Spleen (tissue), 11 donors: ENCODE measurements around the gene ZSCAN9. TPM values are rescaled to one million over a fixed set of nuclear protein-coding genes. Genes with fewer than 3 reads are reported as not detected.

Source experiments
- DNase-seq: peaks from one replicate; pipeline ENCODE4 v3.0.0-alpha.2; 2020
- H3K27ac ChIP-seq, 8 donors: fragments of 200-600 bp; sonication (generic) in 7 of 8; 1 replicate in 4 of 8; 2 replicates in 4 of 8; pipeline versions ENCODE4 v1.5.0 to v1.8.0; 2016 to 2021; ENCODE audit warnings: inconsistent platforms in 4 of 8, mild to moderate bottlenecking in 4 of 8, moderate library complexity in 1 of 8
- H3K27me3 ChIP-seq, 7 donors: fragments of 200-600 bp; sonication (generic) in 6 of 7; replicated peaks in 1 of 7; 1 replicate in 4 of 7; 2 replicates in 3 of 7; pipeline versions ENCODE4 v1.5.0 to v1.8.0; 2016 to 2021; ENCODE audit warnings: inconsistent platforms in 3 of 7, mild to moderate bottlenecking in 1 of 7
- H3K36me3 ChIP-seq, 6 donors: fragments of 200-600 bp; sonication (generic) in 5 of 6; 1 replicate in 4 of 6; 2 replicates in 2 of 6; pipeline versions ENCODE4 v1.5.0 to v1.8.0; 2016 to 2021; ENCODE audit warnings: inconsistent platforms in 2 of 6
- H3K4me1 ChIP-seq, 6 donors: fragments of 200-600 bp; sonication (generic) in 5 of 6; 1 replicate in 3 of 6; 2 replicates in 3 of 6; pipeline versions ENCODE4 v1.5.0 to v1.8.0; 2016 to 2021; ENCODE audit warnings: inconsistent platforms in 3 of 6
- H3K4me3 ChIP-seq, 8 donors: fragments of 200-600 bp; sonication (generic) in 7 of 8; 1 replicate in 4 of 8; 2 replicates in 4 of 8; pipeline versions ENCODE4 v1.5.0 to v1.8.0; 2016 to 2021; ENCODE audit warnings: inconsistent platforms in 4 of 8, mild to moderate bottlenecking in 4 of 8, moderate library complexity in 2 of 8
- H3K9me3 ChIP-seq, 8 donors: fragments of 200-600 bp; sonication (generic) in 7 of 8; 1 replicate in 4 of 8; 2 replicates in 4 of 8; pipeline versions ENCODE4 v1.5.0 to v1.8.0; 2016 to 2021; ENCODE audit warnings: inconsistent platforms in 4 of 8
- POLR2A ChIP-seq, 3 donors: fragments of 450-650 bp; IDR thresholded peaks; one replicate each; pipeline ENCODE4 v1.5.1; 2017; ENCODE audit warnings: antibody characterized with exemption in 3 of 3, mild to moderate bottlenecking in 1 of 3
- POLR2AphosphoS5 ChIP-seq, 3 donors: sonication (generic); formaldehyde crosslinking; IDR thresholded peaks; one replicate each; pipeline ENCODE4 v1.5.1; 2017; ENCODE audit warnings: antibody characterized with exemption in 3 of 3
- WGBS, 5 donors: extraction: QIAGEN DNeasy Blood & Tissue Kit in 3 of 5; methylation state at CpG; one replicate each; pipeline versions ENCODE4 v1.1.5 to v1.1.7; 2013 to 2018; 5-methylcytosine and 5-hydroxymethylcytosine counted together
- intact Hi-C: fragments of 100-400 bp; cut with DNase I; formaldehyde crosslinking; loops from one replicate; pipeline ENCODE4 v1.15.0; 2023; ENCODE audit warnings: low total_unique reads
- polyA plus RNA-seq, 3 donors: library from polyadenylated mRNA; stranded (reverse); fragments of 200-250 nt; gene quantifications; one replicate each; pipeline ENCODE4 v1.2.1, GENCODE V29; 2013
- total RNA-seq, 7 donors: library from RNA; depleted of rRNA in 3 of 7; stranded (reverse); fragments of >200 nt in 3 of 7; fragmentation: NEBNext Ultra II Directional in 4 of 7; extraction: Animal tissue kit (Norgen Biotek cat#: 25700) in 4 of 7; gene quantifications; one replicate each; pipeline versions ENCODE4 v1.1.0 to v1.2.1, GENCODE V29; 2016 to 2021
- TF ChIP-seq, protein P1 (sequence below), 11 experiments: fragments of 200-600 bp in 7 of 11; fragments of 450-650 bp in 4 of 11; sonication (generic) in 4 of 11; IDR thresholded peaks in 8 of 11; conservative IDR thresholded peaks in 3 of 11; 1 replicate in 7 of 11; 2 replicates in 4 of 11; pipeline versions ENCODE4 v1.4.0 to v1.8.0; 2016 to 2021; ENCODE audit warnings: antibody characterized with exemption in 11 of 11, inconsistent platforms in 4 of 11, mild to moderate bottlenecking in 1 of 11
- donor health status: healthy with polysubstance abuse.
- donor health status: DM: no; HTN: no; CAD: no; lungs with moderate emphysema.
- donor health status: DM: no; HTN: no; CAD: no.
- donor health status: Bipolar disorder and iron deficiency.
- donor health status: healthy.
- donor health status: DM: no; HTN: no; CAD: no.
- donor health status: DM: yes; HTN: yes; CAD: no.

The ZSCAN9 gene
- total and polyA plus RNA-seq, 10 donors: 6.9 to 25.7 (median 14.2) TPM

DNA sequence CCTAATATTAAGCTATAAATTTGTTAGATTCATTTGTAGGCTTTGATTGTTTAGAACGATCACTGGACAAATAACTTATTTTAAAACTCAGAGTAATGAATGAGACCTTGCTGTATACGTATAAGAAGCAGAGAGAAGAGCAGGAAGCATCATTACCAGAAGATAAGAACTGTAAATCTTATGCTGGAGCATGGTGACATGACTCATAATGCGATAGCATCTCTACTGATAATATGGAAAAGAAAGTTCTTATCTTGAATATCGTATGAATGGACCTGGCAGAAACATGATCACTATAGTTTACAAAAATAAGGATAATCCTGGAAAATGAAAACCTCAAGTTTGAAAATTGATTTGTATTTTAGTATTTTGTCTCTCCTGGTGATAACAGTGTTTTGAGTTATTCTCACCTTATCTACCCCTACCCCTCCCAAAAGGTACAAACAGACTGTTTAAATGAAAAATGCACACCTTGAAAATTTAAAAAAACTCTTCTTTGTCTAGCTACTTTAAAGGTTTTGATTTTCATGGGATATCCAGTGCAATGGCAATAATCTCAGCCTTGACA is 39.8 kb downstream of the ZSCAN9 start:
- TF ChIP-seq POLR2AphosphoS5 (IDR thresholded peaks at IDR 0.05) (no peak), POLR2A (IDR thresholded peaks at IDR 0.05) (no peak)
- TF ChIP-seq, protein P1, sequence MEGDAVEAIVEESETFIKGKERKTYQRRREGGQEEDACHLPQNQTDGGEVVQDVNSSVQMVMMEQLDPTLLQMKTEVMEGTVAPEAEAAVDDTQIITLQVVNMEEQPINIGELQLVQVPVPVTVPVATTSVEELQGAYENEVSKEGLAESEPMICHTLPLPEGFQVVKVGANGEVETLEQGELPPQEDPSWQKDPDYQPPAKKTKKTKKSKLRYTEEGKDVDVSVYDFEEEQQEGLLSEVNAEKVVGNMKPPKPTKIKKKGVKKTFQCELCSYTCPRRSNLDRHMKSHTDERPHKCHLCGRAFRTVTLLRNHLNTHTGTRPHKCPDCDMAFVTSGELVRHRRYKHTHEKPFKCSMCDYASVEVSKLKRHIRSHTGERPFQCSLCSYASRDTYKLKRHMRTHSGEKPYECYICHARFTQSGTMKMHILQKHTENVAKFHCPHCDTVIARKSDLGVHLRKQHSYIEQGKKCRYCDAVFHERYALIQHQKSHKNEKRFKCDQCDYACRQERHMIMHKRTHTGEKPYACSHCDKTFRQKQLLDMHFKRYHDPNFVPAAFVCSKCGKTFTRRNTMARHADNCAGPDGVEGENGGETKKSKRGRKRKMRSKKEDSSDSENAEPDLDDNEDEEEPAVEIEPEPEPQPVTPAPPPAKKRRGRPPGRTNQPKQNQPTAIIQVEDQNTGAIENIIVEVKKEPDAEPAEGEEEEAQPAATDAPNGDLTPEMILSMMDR (IDR thresholded peaks at IDR 0.05 in 8 of 11, conservative IDR thresholded peaks at IDR 0.05 in 3 of 11): no peak
- intact Hi-C loops: no loop called here
- WGBS, 5 donors: 50 to 60% (median 57%) methylated on average over 4 of the region's 4 CpGs
- no peak overlapping the region for H3K27ac ChIP-seq
- peaks cover 11 to 38% (median 30%) of the 10 kb centered on the region in 6 donors for H3K4me1 ChIP-seq
- no peaks in the 10 kb centered on the region for H3K36me3 ChIP-seq
- H3K4me3 ChIP-seq: no peak overlapping the region
- H3K9me3 ChIP-seq: peaks cover 0 to 16% (median 12%) of the 10 kb centered on the region in 8 donors
- no peak for DNase-seq
- H3K27me3 ChIP-seq: no peaks in the 10 kb centered on the region

DNA sequence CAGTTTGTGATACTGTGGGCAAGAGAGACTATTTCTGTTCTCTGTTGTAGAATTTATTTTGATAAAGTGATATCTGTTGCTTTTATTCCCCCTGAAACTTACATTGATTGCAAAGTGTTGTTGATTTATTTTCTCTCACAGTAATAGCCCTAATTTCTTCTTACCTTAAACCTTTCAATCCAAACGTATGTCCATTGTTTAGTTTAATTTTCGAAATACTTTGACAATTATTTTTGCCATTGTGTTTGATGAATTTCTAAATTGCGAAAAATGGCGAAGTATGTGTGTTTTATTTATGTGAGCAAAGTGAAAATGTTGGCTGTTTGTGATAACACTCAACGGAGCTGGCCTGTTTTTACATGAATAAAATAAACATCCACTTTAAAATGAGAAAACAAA is 41.5 kb downstream of the ZSCAN9 start:
- Histone ChIP-seq H3K4me3 (peak overlapping the region; percentile 59 to 78 (median 68)), H3K27ac (peak overlapping the region; percentile 85 to 94 (median 88))
- intact Hi-C loops: no loop called here

DNA sequence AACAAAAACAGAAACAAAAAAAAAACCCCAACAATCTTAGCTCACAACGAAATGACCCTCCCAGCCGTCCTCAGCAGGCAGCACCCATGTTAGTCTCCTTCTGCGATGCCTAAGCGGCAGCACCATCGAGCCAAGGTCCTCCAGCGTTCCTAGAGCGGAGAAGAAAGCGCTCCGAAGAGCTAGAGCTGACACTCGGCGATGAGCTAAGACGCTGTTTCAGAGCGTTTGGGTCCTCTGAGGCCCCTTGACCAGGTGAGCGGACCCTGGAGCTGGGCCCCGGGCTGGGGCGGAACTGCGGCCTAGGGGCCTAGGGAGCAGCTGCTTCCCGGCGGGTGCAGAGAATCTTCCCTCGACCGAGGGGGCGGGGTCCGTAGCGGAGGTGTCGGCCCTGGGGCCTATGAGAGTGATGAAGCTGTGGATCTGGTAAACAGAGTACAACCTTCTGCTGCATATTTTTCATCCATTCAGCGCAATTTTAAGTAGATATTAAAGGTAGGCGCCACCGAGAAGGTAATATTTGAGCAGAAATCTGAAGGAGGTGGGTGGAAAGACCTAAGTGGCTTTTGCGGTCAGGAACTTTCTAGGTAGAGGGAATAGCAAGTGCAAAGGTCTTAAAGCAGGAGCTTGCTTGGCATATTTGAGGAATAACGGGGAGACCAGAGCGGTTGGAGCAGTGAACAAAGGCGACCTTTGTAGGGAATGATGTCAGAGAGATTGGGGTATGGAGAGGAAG is 42.1 kb downstream of the ZSCAN9 start, which contains the start of gene ZSCAN26:
Gene ZSCAN26, plus strand, starts transcription at position 182 of the 733 bp plus-strand sequence. CDS start 4,777 bp downstream, outside the sequence.
- Histone ChIP-seq H3K4me1 (peaks cover 11 to 44% (median 30%) of the 10 kb centered on the region in 6 donors), H3K27ac (peak within 1 kb of the TSS; percentile 85 to 94 (median 88)), H3K27me3 (no peaks in the 10 kb centered on the region), H3K36me3 (peaks cover 0 to 10% (median 5%) of the 10 kb centered on the region in 6 donors), H3K4me3 (peak within 1 kb of the TSS; percentile 59 to 78 (median 68)), H3K9me3 (no peaks in the 10 kb centered on the region)
- WGBS, 5 donors: 0 to 1% (median 1%) methylated on average over 31 to 32 of the region's 32 CpGs
- intact Hi-C loops: no loop called here
- TF ChIP-seq POLR2A (IDR thresholded peaks at IDR 0.05) (peak in 1 of 3 donors; percentile 41), POLR2AphosphoS5 (IDR thresholded peaks at IDR 0.05) (peak; percentile 89 to 91 (median 90))
- TF ChIP-seq, protein P1 (IDR thresholded peaks at IDR 0.05 in 8 of 11, conservative IDR thresholded peaks at IDR 0.05 in 3 of 11): no peak
- peak; percentile 94 for DNase-seq

More for the DNA sequence above, 41.5 kb downstream of the ZSCAN9 start:
- WGBS, 5 donors: 7 to 11% (median 9%) methylated on average over 5 of the region's 5 CpGs
- Histone ChIP-seq H3K9me3 (no peaks in the 10 kb centered on the region), H3K27me3 (no peaks in the 10 kb centered on the region), H3K4me1 (peaks cover 11 to 44% (median 30%) of the 10 kb centered on the region in 6 donors), H3K36me3 (peaks cover 0 to 4% (median 0%) of the 10 kb centered on the region in 6 donors)
- TF ChIP-seq, protein P1 (IDR thresholded peaks at IDR 0.05 in 8 of 11, conservative IDR thresholded peaks at IDR 0.05 in 3 of 11): no peak
- TF ChIP-seq POLR2AphosphoS5 (IDR thresholded peaks at IDR 0.05): no peak
- no peak for TF ChIP-seq POLR2A (IDR thresholded peaks at IDR 0.05)
- DNase-seq: no peak

DNA sequence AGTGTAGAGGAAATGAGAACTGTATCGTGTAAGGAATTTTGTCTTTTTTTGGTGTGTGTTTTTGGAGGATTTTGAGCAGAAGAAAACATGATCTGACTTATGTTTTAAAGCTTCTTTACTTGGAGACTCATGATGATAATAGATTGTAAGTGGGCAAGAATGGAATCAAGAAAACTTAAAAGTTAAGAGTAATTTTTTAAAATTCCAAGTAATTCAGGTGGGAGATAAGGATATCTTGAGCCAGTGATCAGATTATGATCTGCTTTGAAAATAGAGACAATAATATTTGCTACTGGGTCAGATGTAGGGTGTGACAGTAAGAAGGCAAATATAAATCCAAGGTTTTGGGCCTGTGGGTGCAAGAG is 42.6 kb downstream of the ZSCAN9 start:
- Histone ChIP-seq H3K4me3 (peak overlapping the region; percentile 59 to 78 (median 68)), H3K4me1 (peaks cover 11 to 44% (median 30%) of the 10 kb centered on the region in 6 donors), H3K9me3 (no peaks in the 10 kb centered on the region), H3K27ac (peak overlapping the region in 7 of 8 donors; percentile 87 to 94 (median 89)), H3K27me3 (no peaks in the 10 kb centered on the region), H3K36me3 (peaks cover 0 to 15% (median 10%) of the 10 kb centered on the region in 6 donors)
- DNase-seq: no peak
- TF ChIP-seq POLR2AphosphoS5 (IDR thresholded peaks at IDR 0.05): no peak
- TF ChIP-seq POLR2A (IDR thresholded peaks at IDR 0.05): no peak
- TF ChIP-seq, protein P1 (IDR thresholded peaks at IDR 0.05 in 8 of 11, conservative IDR thresholded peaks at IDR 0.05 in 3 of 11): no peak
- 2 to 7% (median 3%) methylated on average over 1 of the region's 1 CpG for WGBS, 5 donors
- intact Hi-C loops: no loop called here
